GM21737 (cell line): ENCODE data around the gene SHISA5.
"Not testable (repeated sequence)": the region's sequence is repeated elsewhere in the genome, so short reads cannot be mapped to it uniquely, and the experiment has no call there.

Source experiments
- ATAC-seq: cut with Tn5 transposase; IDR thresholded peaks from one replicate; pipeline ENCODE4 v1.9.1; 2021; ENCODE audit warnings: mild to moderate bottlenecking, moderate library complexity; ENCODE audit not compliant: unreplicated experiment

Gene SHISA5

DNA sequence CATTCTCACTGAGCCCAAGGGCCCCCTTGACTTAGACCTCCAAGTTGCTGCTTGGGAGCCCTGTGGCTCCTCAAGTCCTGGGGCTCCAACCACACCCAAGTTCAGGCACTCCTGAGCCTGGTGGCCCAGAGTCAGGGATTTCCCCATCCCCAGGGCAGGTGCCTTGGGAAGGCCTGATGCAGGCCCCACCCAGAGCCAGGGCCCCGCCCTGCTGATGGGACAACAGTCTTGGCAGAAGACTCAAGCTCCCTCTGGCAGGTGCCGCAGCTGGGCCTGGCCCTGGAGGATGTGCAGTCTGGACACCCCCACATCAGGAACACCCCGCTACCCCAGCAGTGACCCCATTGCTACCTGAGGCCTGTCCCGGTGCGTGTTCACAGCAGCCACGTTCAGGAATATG lies 17.7 kb upstream of the SHISA5 start:
- no peak for ATAC-seq

DNA sequence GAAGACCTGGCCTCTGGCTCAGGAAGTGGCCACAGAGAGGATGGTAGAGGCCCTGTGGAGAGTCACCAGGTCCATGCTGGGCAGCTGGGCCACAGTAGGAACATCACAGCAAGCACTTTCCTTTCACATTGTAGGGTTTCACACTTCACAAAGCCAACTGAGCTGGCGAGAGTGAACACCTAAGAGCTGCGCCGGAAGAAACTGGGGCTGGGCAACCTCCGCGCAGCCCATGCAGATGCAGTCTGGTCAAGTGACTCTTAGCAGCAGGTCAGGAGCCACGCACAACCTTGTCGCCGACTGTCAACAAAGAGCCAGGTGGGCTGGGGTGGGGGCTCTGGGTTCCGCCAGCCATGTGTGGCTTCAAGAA lies 15.3 kb upstream of the SHISA5 start:
- ATAC-seq: no peak

DNA sequence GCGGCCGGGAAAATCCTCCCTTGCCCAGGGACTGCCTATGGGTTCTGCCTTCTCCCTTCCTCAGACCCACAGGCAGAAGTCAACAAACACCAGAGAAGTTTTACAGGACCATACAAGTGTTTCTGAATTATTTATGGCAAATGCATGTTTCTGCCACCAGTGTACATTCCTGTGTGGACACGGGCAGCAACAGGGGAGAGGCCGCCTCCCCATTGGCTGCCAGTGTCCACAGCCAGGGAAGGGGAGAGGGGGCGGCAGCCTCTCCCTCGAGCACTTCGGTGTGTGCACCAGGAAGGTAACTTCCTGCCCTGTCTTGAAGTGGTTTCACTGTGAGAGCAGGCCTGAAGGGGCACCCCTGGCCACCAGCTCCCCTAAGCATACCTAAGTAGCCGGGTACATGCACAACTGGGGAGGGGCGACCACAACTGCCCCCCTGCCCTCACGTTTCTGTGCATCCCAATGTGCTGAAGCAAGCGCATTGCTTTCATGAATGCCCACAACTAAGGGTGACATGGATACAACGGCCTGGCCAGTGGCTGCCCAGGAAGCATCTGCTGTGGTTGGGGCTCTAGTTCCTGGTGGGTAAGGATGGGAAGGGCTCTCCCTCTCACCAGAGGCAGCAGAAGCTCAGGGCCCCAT lies 14.8 kb upstream of the SHISA5 start:
- ATAC-seq: no peak

DNA sequence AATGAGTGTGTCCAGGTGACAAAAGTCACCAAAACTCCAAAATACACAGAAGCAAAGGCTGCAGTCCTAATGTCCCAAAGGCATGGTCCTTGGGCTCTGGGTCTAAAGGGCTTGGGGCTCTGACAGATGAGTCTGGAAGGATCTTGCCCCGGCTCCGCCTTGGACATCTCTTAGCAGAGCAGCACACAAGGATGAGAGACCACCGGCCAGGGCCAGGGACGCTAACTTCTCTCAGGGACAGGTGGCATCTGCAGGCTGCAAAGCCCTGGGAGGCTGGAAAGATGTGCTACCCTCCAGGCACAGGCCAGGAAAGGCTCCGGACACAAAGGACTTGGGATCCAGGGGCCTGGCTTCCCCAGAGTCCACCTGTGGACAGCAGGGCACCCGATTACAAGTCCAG lies 14.1 kb upstream of the SHISA5 start:
- ATAC-seq: no peak

- ATAC-seq: no peak
Observed at GRCh38 chr3:48516571-48516970, 12.6 kb upstream of the SHISA5 start.

DNA sequence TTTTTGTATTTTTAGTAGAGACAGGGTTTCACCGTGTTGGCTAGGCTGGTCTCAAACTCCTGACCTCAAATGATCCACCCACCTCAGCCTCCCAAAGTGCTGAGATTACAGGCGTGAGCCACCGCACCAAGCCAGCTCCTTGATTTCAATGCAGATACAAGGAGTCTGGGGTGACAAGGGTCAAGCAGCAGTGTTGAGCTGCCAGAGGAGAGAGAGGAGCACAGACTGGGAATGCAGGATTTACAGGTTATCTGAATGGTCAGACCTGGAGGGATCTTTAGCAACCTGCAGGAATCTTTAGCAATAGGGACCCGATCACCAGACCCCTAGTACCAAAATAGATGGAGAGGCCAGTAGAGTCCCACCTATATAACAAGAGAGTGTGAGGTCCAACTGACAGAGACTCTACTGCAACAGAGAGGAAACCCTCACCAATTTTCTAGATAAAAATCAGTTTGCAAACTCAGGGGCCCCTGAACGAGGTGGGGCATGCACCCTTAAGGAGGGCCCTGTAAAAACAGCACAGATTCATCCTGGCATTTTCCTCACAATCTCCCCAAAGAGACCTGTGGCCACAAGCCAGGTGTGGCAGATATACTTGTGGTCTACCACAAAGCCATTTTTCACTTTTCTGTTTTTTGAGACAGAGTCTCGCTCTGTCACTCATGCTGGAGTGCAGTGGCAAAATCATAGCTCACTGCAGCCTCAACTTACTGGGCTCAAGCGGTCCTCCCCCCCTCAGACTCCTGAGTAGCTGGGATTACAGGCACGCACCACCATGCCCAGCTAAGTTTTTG lies 10.7 kb upstream of the SHISA5 start:
- ATAC-seq: no peak

GRCh38 chr3:48511551-48511950 lies 7.6 kb upstream of the SHISA5 start:
- ATAC-seq: no peak

DNA sequence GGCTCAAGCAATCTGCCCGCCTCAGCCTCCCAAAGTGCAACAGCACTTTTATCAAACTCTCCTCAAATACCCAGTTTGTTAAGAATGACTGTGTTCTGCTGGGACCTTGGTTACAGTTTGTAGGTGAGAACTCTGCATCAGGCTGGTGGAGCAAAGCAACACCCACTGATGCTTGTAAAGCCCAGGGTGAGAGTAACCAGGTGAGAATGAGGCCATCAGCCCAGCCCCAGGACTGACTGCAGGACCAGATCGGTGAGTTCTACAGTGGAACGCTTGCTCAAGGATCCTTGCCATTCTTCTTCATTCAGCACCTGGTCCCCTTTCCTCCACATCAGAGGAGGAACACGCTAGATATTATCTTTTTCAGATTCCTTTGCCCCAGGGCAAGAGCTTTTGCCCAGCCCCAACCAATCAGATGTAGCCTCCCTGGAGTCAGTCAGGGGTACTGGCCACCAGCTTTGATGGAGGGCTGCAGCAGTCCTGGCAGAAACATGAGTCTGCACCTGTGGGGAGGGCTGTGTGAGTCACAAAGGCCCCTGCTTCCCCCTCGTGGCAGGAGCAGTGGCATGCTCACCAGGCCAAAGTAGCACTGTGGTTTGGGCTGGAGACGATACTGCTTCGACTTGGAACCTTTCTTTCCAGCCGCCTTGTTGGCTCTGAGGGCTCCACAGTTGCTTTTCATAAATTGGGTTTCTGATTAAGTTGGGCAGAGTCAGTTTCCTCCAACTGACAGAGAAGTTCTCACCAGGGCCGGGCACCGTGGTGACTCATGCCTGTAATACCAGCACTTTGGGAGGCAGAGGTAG lies 3.5 kb upstream of the SHISA5 start:
- ATAC-seq: peak; percentile 55

GRCh38 chr3:48505968-48506504 lies 2.1 kb upstream of the SHISA5 start:
- ATAC-seq: no peak

DNA sequence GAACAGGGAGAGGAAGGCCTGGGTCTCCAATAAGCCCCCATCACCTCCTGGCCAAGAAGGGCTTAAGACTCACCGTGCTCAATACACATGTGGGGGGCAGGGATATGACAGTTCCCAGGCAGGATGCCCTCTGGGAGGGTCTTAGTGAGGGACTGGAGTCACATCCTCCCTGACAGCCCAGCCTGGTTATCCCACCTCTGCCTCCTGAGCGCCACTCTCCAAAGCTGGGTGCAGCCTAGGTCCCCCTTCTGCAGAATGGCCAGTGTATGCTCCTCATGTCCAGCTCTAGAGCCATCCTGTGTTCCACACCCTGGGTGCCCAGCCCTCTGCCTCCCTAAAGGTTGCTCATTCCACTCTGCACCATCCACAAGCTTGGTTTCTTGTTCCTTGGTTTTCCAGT lies 1.2 kb upstream of the SHISA5 start:
- ATAC-seq: no peak

DNA sequence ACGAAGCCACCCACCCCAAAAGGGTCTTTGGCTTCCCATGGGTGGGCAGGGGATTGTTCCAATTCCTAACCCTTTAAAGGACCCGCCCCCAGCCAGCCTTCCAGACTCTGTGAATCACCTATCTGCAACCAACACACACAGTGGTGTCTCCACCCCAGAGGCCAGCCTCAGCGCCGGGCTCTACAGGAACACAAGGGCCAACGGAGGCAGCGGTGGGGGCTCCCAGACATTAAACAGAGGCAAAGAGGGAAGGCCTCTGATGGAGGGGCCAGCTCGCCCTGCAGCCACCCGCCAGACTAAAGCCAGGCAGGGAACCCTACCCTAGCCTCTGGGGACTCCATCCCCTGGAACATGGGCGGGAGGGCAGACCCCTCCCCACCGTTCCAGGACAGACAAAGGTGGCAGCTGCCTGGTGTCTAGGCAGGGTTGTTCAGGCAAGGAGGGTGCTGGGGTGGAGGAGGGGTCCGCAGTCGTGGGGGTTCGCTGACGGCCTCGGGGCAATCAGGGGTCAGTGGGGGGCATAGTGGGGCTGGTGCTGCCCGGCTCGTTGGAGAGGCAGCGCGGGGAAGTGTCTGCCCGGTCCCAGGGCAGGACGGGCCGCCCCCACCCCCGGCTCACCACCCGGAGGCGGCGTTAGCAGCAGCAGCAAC lies 448 bp downstream of the SHISA5 start:
- no peak for ATAC-seq

GRCh38 chr3:48502728-48503168 lies 1.2 kb downstream of the SHISA5 start:
- no peak for ATAC-seq

- no peak for ATAC-seq
Observed at GRCh38 chr3:48502121-48502520, 1.9 kb downstream of the SHISA5 start.

DNA sequence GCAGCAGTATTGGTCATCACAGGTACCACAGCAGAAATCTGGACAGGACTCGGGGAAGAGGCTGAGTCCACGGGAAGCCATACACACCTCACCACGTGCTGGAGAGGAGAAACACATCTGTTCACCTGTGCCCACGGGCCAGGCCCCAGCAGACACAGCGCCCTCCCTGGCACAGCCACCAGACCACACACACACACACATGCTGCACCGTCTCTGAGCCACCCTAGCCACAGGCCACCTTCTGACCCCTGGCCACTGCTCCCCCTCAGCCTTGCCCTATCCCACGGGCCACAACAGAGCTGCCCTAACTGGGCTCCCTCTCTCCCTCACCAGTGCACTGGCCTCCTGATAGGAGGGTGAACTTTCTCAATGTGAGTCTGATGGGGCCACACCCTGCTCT lies 2.8 kb downstream of the SHISA5 start:
- ATAC-seq: no peak

- no peak for ATAC-seq
Observed at GRCh38 chr3:48500656-48501055, 3.3 kb downstream of the SHISA5 start.

GRCh38 chr3:48493203-48493501 lies 10.8 kb downstream of the SHISA5 start:
- ATAC-seq: no peak

DNA sequence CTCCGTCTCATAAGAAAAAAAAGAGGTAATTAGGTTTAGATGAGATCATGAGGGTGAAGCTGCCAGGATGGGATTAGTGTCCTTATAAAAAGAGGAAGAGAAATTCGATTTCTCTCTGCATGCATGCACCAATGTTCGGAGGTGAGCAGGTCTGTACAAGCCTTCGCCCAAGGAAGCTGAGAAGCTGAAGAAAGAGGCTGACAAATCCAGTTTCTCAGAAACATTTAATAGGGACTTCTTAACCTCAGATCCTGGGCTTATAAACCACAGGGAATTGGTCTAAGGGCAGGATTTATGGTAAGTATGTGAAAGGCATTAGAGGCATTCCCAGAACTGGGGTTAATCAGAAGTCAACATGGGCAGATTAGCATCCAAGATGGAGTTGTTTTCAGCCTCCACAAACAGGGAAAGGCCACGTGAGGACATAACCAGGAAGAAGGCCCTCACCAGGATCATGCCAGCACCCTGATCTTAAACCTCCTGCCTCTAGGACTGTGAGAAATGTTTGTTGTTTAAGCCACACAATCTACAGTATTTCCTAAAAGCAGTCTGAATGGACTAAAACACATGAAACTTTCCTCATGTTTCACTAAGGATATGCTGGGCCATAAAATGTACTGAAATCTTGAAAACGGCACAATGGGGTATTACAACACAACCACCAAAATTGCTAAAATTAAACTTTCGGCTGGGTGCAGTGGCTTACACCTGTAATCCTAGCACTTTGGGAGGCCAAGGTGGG lies 11.3 kb downstream of the SHISA5 start:
- ATAC-seq: no peak

DNA sequence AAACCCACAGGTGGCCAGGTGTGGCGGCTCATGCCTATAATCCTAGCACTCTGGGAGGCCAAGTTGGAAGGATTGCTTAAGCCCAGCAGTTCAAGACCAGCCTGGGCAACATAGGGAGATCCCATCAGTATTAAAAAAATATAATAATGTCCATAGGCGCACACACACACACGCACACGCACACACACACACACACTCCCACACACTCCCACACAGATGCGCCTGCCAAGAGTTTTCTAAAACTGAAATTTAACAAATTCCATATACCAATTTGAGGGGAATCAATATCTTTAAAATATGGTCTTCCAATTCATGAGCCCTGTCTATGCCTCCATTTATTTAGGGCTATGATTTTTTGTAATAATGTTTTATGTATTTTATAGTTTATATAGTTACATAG lies 17.0 kb downstream of the SHISA5 start:
- ATAC-seq: no peak

DNA sequence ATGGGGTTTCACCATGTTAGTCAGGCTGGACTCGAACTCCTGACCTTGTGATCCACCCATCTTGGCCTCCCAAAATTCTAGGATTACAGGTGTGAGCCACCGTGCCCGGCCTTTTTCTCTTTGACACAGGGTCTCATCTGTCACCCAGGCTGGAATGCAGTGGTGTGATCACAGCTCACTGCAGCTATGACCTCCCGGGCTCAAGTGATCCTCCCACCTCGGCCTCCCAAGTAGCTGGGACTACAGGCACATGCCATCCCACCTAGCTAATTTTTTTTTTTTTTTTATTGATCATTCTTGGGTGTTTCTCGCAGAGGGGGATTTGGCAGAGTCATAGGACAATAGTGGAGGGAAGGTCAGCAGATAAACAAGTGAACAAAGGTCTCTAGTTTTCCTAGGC lies 21.2 kb downstream of the SHISA5 start:
- not testable (repeated sequence) for ATAC-seq

- ATAC-seq: not testable (repeated sequence)
Observed at GRCh38 chr3:48480891-48481290, 23.1 kb downstream of the SHISA5 start.
